H1 (cell line): ENCODE results near the gene MSI1. TPM values are rescaled to one million over a fixed set of nuclear protein-coding genes. Genes with fewer than 3 reads are reported as not detected.
A peak's percentile ranks its signal among the peaks of the same experiment; 100 is the strongest.

Experiments used
- CTCF ChIA-PET: fragments of 300-600 bp; sonication (Branson Sonifier 250); formaldehyde crosslinking; loops from one replicate; lab custom pipeline; 2021; ENCODE audit not compliant: partially characterized antibody; lab: Charles Lee
- POLR2A ChIA-PET: fragments of 300-600 bp; sonication (Branson Sonifier 250); formaldehyde crosslinking; loops from one replicate; lab custom pipeline; 2021; ENCODE audit warnings: inconsistent platforms; ENCODE audit not compliant: partially characterized antibody; lab: Charles Lee
- DNase-seq, 2 experiments: peaks; one replicate each; pipeline versions ENCODE4 v3.0.0 to v3.0.0-alpha.2; 2010 to 2022; ENCODE audit warnings: low spot score in 2 of 2, low read depth in 1 of 2, mixed read lengths in 1 of 2
- FAIRE-seq: peaks from 2 replicates; lab custom pipeline; 2011; peaks lifted over from hg19 to GRCh38; lab: Jason Lieb, UNC
- H2AFZ ChIP-seq: 2 replicates; pipeline ENCODE4 v1.8.1; 2012; ENCODE audit warnings: low read length, inconsistent platforms
- H2AK5ac ChIP-seq: 2 replicates; pipeline ENCODE4 v1.6.1; 2013; ENCODE audit warnings: low read depth, low read length
- H2BK120ac ChIP-seq: replicated peaks from 2 replicates; pipeline ENCODE3; 2013; ENCODE audit warnings: low read depth, low read length, inconsistent platforms
- H2BK12ac ChIP-seq: 2 replicates; pipeline ENCODE4 v1.6.1; 2013; ENCODE audit warnings: low read depth, low read length
- H2BK15ac ChIP-seq: 2 replicates; pipeline ENCODE4 v1.6.1; 2013; ENCODE audit warnings: low read length
- H2BK20ac ChIP-seq: 2 replicates; pipeline ENCODE4 v1.6.1; 2013; ENCODE audit warnings: low read length
- H2BK5ac ChIP-seq: 2 replicates; pipeline ENCODE4 v1.6.1; 2013; ENCODE audit warnings: low read depth, low read length
- H3K14ac ChIP-seq: 2 replicates; pipeline ENCODE4 v1.6.1; 2013; ENCODE audit warnings: inconsistent platforms; ENCODE audit not compliant: insufficient read length
- H3K18ac ChIP-seq: 2 replicates; pipeline ENCODE4 v1.6.1; 2013; ENCODE audit warnings: low read length; ENCODE audit errors: extremely low read depth
- H3K23ac ChIP-seq: 2 replicates; pipeline ENCODE4 v1.6.1; 2013; ENCODE audit warnings: inconsistent platforms; ENCODE audit not compliant: insufficient read length
- H3K23me2 ChIP-seq: 2 replicates; pipeline ENCODE4 v1.6.1; 2013; ENCODE audit warnings: low read depth, low read length
- H3K27ac ChIP-seq: 2 replicates; pipeline ENCODE4 v1.6.1; 2011; ENCODE audit warnings: low read depth, low read length, inconsistent platforms
- H3K27me3 ChIP-seq, 4 experiments: replicated peaks in 1 of 4; 1 replicate in 1 of 4; 2 replicates in 3 of 4; pipeline versions ENCODE4 v1.6.1 to v1.8.1; 2011 to 2013; ENCODE audit warnings: low read length in 3 of 4, mild to moderate bottlenecking in 3 of 4, inconsistent platforms in 2 of 4, mixed read lengths in 2 of 4, moderate library complexity in 1 of 4; ENCODE audit not compliant: control insufficient read depth in 3 of 4, insufficient read depth in 3 of 4; ENCODE audit errors: extremely low read depth in 1 of 4
- H3K36me3 ChIP-seq, 4 experiments: 2 replicates each; pipeline versions ENCODE4 v1.6.1 to v1.8.1; 2011 to 2013; ENCODE audit warnings: mild to moderate bottlenecking in 4 of 4, low read length in 3 of 4, moderate library complexity in 2 of 4, control low read depth in 1 of 4, inconsistent platforms in 1 of 4; ENCODE audit not compliant: insufficient read depth in 4 of 4, control insufficient read depth in 2 of 4
- H3K4ac ChIP-seq: replicated peaks from 2 replicates; pipeline ENCODE3; 2013; ENCODE audit warnings: low read length, low read depth, mixed read lengths, inconsistent platforms; ENCODE audit not compliant: insufficient read length
- H3K4me1 ChIP-seq, 4 experiments: replicated peaks in 1 of 4; 1 replicate in 1 of 4; 2 replicates in 3 of 4; pipeline versions ENCODE4 v1.6.1 to v1.8.1; 2011 to 2013; ENCODE audit warnings: low read length in 3 of 4, inconsistent platforms in 2 of 4, mixed read lengths in 1 of 4; ENCODE audit not compliant: insufficient read depth in 4 of 4, control insufficient read depth in 3 of 4
- H3K4me2 ChIP-seq, 2 experiments: 2 replicates each; pipeline versions ENCODE4 v1.6.1 to v1.8.1; 2011 to 2013; ENCODE audit warnings: low read depth in 2 of 2, low read length in 2 of 2, control low read depth in 1 of 2, inconsistent platforms in 1 of 2, mild to moderate bottlenecking in 1 of 2; ENCODE audit not compliant: insufficient read depth in 1 of 2
- H3K4me3 ChIP-seq, 4 experiments: fragments of 200-600, 300-600 bp in 1 of 4; sonication (generic), shearing (Covaris generic), sonication (Bioruptor Twin) in 1 of 4; 2 replicates each; pipeline versions ENCODE4 v1.5.1 to v1.8.1; 2011 to 2016; ENCODE audit warnings: low read length in 4 of 4, low read depth in 3 of 4, control low read depth in 2 of 4, inconsistent platforms in 2 of 4, mild to moderate bottlenecking in 2 of 4, mixed read lengths in 1 of 4, moderate library complexity in 1 of 4; ENCODE audit not compliant: insufficient read depth in 2 of 4; ENCODE audit errors: extremely low read depth in 1 of 4
- H3K56ac ChIP-seq: replicated peaks from 2 replicates; pipeline ENCODE3; 2013; ENCODE audit warnings: low read depth, mild to moderate bottlenecking, mixed read lengths, low read length, inconsistent platforms; ENCODE audit not compliant: insufficient read length
- H3K79me1 ChIP-seq: 2 replicates; pipeline ENCODE4 v1.6.1; 2013; ENCODE audit warnings: low read depth, low read length, control low read depth
- H3K79me2 ChIP-seq, 2 experiments: 2 replicates each; pipeline versions ENCODE4 v1.6.1 to v1.8.1; 2012 to 2013; ENCODE audit warnings: low read length in 2 of 2, mild to moderate bottlenecking in 2 of 2, inconsistent platforms in 1 of 2; ENCODE audit not compliant: insufficient read depth in 2 of 2, control insufficient read depth in 1 of 2
- H3K9ac ChIP-seq, 4 experiments: replicated peaks in 1 of 4; 1 replicate in 1 of 4; 2 replicates in 3 of 4; pipeline versions ENCODE4 v1.6.1 to v1.8.1; 2011 to 2013; ENCODE audit warnings: low read depth in 3 of 4, low read length in 3 of 4, control low read depth in 2 of 4, mild to moderate bottlenecking in 2 of 4, moderate library complexity in 2 of 4, inconsistent platforms in 1 of 4; ENCODE audit errors: extremely low read depth in 1 of 4
- H3K9me3 ChIP-seq, 2 experiments: 2 replicates each; pipeline versions ENCODE4 v1.6.1 to v1.8.1; 2012 to 2013; ENCODE audit warnings: mild to moderate bottlenecking in 2 of 2, moderate library complexity in 2 of 2, control low read depth in 1 of 2, inconsistent platforms in 1 of 2, low read depth in 1 of 2, low read length in 1 of 2, mixed read lengths in 1 of 2; ENCODE audit not compliant: insufficient read depth in 2 of 2
- H4K20me1 ChIP-seq, 2 experiments: replicated peaks in 1 of 2; 2 replicates each; pipeline versions ENCODE3 to v1.8.1; 2011 to 2013; ENCODE audit warnings: inconsistent platforms in 2 of 2, low read length in 2 of 2, mild to moderate bottlenecking in 1 of 2; ENCODE audit not compliant: insufficient read depth in 2 of 2, control insufficient read depth in 1 of 2
- H4K5ac ChIP-seq: 2 replicates; pipeline ENCODE4 v1.6.1; 2013; ENCODE audit warnings: low read length, low read depth, mixed read lengths, inconsistent platforms; ENCODE audit not compliant: insufficient read length
- H4K8ac ChIP-seq: 2 replicates; pipeline ENCODE4 v1.8.0; 2013; ENCODE audit warnings: mild to moderate bottlenecking, moderate library complexity, low read length, inconsistent platforms; ENCODE audit not compliant: insufficient read depth; ENCODE audit errors: extremely low read depth
- H4K91ac ChIP-seq: replicated peaks from 2 replicates; pipeline ENCODE3; 2013; ENCODE audit warnings: low read length, mixed read lengths, inconsistent platforms; ENCODE audit not compliant: insufficient read length
- MAX ChIP-seq: IDR thresholded peaks from 2 replicates; pipeline ENCODE4 v1.6.1; 2012; ENCODE audit warnings: inconsistent platforms
- SIN3A ChIP-seq, 2 experiments: IDR thresholded peaks in 1 of 2; conservative IDR thresholded peaks in 1 of 2; 2 replicates each; pipeline ENCODE4 v1.6.1; 2011 to 2012; ENCODE audit warnings: low read length in 2 of 2, improper control_type of control experiment in 1 of 2, low read depth in 1 of 2, mild to moderate bottlenecking in 1 of 2
- WGBS, 2 experiments: shearing (Covaris generic) in 1 of 2; methylation state at CpG; one replicate each; pipeline versions ENCODE4 v1.1.6 to v1.1.7; 2013 to 2015; ENCODE audit warnings: low lambda C conversion rate in 2 of 2, mixed read lengths in 2 of 2, inconsistent platforms in 1 of 2, low coverage in 1 of 2, missing lambda C conversion rate in 1 of 2; ENCODE audit not compliant: insufficient replicate concordance in 2 of 2, insufficient coverage in 1 of 2, insufficient read length in 1 of 2; ENCODE audit errors: extremely low coverage in 1 of 2, missing lambda C conversion rate in 1 of 2; 5-methylcytosine and 5-hydroxymethylcytosine counted together
- polyA plus RNA-seq, 7 experiments: library from polyadenylated mRNA; depleted of rRNA in 3 of 7; stranded (reverse) in 5 of 7; unstranded in 2 of 7; fragments of >200 nt in 5 of 7; fragments of 200-250 nt in 2 of 7; gene quantifications; 1 replicate in 5 of 7; 2 replicates in 1 of 7; 4 replicates in 1 of 7; pipeline versions ENCODE4 v1.2.1 to v1.2.3, GENCODE V29; 2011 to 2013; ENCODE audit warnings: missing spikeins in 2 of 7, mixed read lengths in 2 of 7
- total RNA-seq: library from RNA; stranded (reverse); fragmentation: NEBNext Ultra II Directional; extraction: Animal tissue kit (Norgen Biotek cat#: 25700); gene quantifications from 2 replicates; pipeline ENCODE4 v1.2.1, GENCODE V29; 2021

Gene MSI1
- total and polyA plus RNA-seq, 2 of the 8 experiments (the other 6 are each of a cell fraction or from before 2014, with no cell fraction given): 13.5 to 51.9 TPM

GRCh38 chr12:120359128-120359527 is 9.8 kb downstream of the MSI1 start:
- Histone ChIP-seq H3K56ac (no peak overlapping the region), H3K9ac (no peak overlapping the region), H2BK20ac (peak overlapping the region; percentile 72; the same call in 1 of the 2 replicates), H3K36me3 (peaks cover 21 to 57% (median 25%) of the 10 kb centered on the region in 4 experiments), H3K79me2 (peaks cover 0 to 5% of the 10 kb centered on the region in 2 experiments; a peak in 2 of 4 replicates), H4K8ac (no peak overlapping the region), H3K23ac (no peak overlapping the region), H3K4me2 (peak overlapping the region in 1 of 2 experiments; percentile 21; a peak in 2 of 4 replicates), H2AFZ (no peak overlapping the region), H4K5ac (peak overlapping the region; percentile 35), H3K23me2 (peaks cover 3% of the 10 kb centered on the region; the same call in 1 of the 2 replicates), H2BK5ac (peak overlapping the region; percentile 88), H4K20me1 (peaks cover 3 to 12% of the 10 kb centered on the region in 2 experiments), H3K4ac (no peak overlapping the region), H3K18ac (peak overlapping the region; percentile 64; the same call in 1 of the 2 replicates), H3K79me1 (0 out of 2 replicates have a peak, but pooled peaks cover 2% of the 10 kb centered on the region), H3K9me3 (no peaks in the 10 kb centered on the region), H2BK15ac (peak overlapping the region; percentile 55), H3K27me3 (no peaks in the 10 kb centered on the region), H2BK12ac (peak overlapping the region; percentile 90), H3K4me1 (peaks cover 18 to 34% (median 26%) of the 10 kb centered on the region in 4 experiments), H3K27ac (peak overlapping the region; percentile 50), H2AK5ac (peak overlapping the region; percentile 91; the same call in 1 of the 2 replicates), H4K91ac (peak overlapping the region; percentile 80), H3K4me3 (no peak overlapping the region), H3K14ac (no peak overlapping the region), H2BK120ac (no peak overlapping the region)
- ChIA-PET POLR2A (interaction anchor here (0.7 to 9.2 kb wide), 7 partner anchors 8 to 108 kb away, joined by 3 to 78 read pairs (median 5); partner anchors contain the start of gene MSI1), CTCF (interaction anchor here (0.7 to 12.5 kb wide), 10 partner anchors 8 to 133 kb away, joined by 3 to 310 read pairs (median 3); partner anchors contain the start of gene COX6A1)
- TF ChIP-seq MAX: no peak
- peak in 1 of 2 experiments; percentile 11; a peak in 1 of 4 replicates for TF ChIP-seq SIN3A (conservative IDR thresholded peaks at IDR 0.05 in 1 of 2, IDR thresholded peaks at IDR 0.05 in 1 of 2; ENCODE audit: low read depth in 1 of 2, low read length in 2 of 2)
- no peak for DNase-seq
- WGBS, 2 experiments: 94% methylated on average over 1 of the region's 1 CpG; no CpG with 5 or more reads in 1 of the 2 experiments
- FAIRE-seq: no peak
